ENCODE results near the gene KRT78.

KRT78 gene

DNA sequence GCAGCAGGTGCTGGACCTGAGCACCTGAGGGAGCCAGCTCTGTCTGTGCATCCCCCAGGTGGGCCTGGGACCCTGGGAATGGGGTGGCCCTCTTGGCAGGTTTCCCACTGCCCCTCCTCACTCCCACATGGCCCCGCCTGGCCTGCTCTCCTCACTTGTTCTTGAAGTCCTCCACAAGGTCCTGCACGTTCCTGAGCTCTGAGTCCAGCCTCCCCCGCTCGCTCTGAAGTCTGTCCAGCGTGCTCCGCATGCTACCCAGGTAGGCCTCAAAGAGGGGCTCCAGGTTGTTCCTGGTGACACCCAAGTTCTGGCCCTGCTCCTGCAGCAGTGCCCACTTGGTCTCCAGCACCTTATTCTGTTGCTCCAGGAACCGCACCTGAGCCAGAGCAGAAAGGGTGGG is 17.5 kb downstream of the KRT78 start:
- H3K4me3 ChIP-seq (ENCODE audit: low read depth, low read length): no peak overlapping the region
- H3K79me2 ChIP-seq (ENCODE audit: control insufficient read depth, insufficient read depth, low read length, unreplicated experiment): no peaks in the 10 kb centered on the region
- H3K36me3 ChIP-seq (ENCODE audit: insufficient read depth, low read length): no peaks in the 10 kb centered on the region
- H2AFZ ChIP-seq (ENCODE audit: low read length, unreplicated experiment): no peak overlapping the region
- no peak overlapping the region for H3K27ac ChIP-seq (ENCODE audit: low read depth, low read length)
- peaks cover 9% of the 10 kb centered on the region for H3K4me1 ChIP-seq (ENCODE audit: control insufficient read depth, insufficient read depth, low read length, unreplicated experiment)
- no peaks in the 10 kb centered on the region for H3K27me3 ChIP-seq (ENCODE audit: insufficient read depth, low read length)

DNA sequence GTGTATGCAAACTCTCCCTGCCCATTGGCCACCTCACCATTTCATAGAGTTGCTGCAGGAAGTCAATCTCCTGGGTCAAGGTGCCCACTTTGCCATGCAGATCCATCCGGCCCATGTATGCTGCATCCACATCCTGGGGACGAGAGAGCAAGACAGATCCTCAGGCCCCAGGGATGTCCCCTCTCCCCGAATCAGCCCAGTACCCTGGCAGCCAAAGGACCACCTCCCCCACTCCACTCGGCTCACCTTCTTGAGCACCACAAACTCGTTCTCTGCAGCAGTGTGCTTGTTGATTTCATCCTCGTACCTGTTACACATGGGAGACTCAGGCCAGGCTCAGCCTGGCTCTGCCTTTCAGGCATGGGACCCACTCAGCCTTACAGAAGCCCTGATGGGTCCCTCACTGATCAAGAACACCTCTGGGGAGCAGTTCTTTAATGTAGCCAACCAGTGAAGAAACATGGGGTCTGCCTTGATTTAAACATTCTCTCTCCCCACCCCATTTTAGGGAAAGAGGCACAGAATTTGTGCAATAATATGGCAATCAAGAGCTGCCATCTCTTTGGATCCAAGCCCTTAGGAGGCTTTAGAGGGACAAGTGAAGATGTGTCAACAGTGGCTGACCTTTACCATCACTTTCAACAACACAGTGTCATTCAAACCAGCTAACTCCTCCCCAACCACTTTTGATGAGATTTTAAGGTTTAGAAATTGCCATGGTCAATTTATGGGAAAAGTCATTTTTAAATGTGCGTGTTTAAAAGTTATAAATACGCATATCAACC is 18.6 kb downstream of the KRT78 start:
- H3K4me3 ChIP-seq (ENCODE audit: low read depth, low read length): no peak overlapping the region
- H3K79me2 ChIP-seq (ENCODE audit: control insufficient read depth, insufficient read depth, low read length, unreplicated experiment): no peaks in the 10 kb centered on the region
- H3K27ac ChIP-seq (ENCODE audit: low read depth, low read length): no peak overlapping the region
- no peak overlapping the region for H2AFZ ChIP-seq (ENCODE audit: low read length, unreplicated experiment)
- no peaks in the 10 kb centered on the region for H3K27me3 ChIP-seq (ENCODE audit: insufficient read depth, low read length)
- no peaks in the 10 kb centered on the region for H3K36me3 ChIP-seq (ENCODE audit: insufficient read depth, low read length)
- no peaks in the 10 kb centered on the region for H3K4me1 ChIP-seq (ENCODE audit: control insufficient read depth, insufficient read depth, low read length, unreplicated experiment)

DNA sequence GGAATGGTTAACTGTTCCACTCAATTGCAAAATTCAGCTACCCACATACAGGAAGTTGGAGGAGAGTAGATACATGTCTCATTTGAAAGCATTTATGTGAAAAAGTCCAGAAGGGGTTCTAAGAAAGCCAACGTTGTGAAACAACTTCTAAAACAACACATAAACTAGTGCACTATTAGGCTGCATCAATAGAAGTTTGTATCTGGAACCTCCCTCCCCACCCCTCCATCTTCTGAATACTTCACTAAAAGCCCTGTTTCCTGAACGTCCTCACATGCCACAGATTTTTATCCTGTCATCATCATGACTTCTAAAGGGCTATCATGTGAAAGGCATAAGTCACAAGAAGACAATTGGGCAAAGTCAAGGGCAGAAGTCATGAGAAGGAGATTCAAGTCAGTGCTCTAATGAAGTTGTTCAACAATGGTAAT is 20.2 kb downstream of the KRT78 start:
- no peak overlapping the region for H2AFZ ChIP-seq (ENCODE audit: low read length, unreplicated experiment)
- H3K4me1 ChIP-seq (ENCODE audit: control insufficient read depth, insufficient read depth, low read length, unreplicated experiment): no peaks in the 10 kb centered on the region
- H3K79me2 ChIP-seq (ENCODE audit: control insufficient read depth, insufficient read depth, low read length, unreplicated experiment): no peaks in the 10 kb centered on the region
- H3K27me3 ChIP-seq (ENCODE audit: insufficient read depth, low read length): no peaks in the 10 kb centered on the region
- no peak overlapping the region for H3K4me3 ChIP-seq (ENCODE audit: low read depth, low read length)
- H3K27ac ChIP-seq (ENCODE audit: low read depth, low read length): no peak overlapping the region
- H3K36me3 ChIP-seq (ENCODE audit: insufficient read depth, low read length): no peaks in the 10 kb centered on the region

DNA sequence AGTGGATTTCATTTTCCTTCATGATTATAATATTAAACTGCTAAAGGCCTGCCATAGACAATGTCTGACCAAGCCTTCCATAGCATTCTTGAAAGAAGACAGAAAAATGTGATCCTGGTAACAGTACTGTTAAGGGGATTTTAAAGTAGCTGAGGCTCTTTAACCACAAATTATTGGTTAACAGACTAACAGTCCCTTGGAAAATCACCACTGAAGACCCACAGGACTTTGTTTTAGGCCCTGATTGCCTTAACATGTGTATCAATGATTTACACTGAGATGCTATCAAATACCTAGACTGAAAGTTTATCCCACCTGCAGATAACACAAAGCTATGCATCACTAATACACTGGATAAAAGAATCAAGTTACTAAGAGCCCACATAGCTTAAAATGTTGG is 20.6 kb downstream of the KRT78 start:
- no peaks in the 10 kb centered on the region for H3K27me3 ChIP-seq (ENCODE audit: insufficient read depth, low read length)
- no peak overlapping the region for H3K27ac ChIP-seq (ENCODE audit: low read depth, low read length)

DNA sequence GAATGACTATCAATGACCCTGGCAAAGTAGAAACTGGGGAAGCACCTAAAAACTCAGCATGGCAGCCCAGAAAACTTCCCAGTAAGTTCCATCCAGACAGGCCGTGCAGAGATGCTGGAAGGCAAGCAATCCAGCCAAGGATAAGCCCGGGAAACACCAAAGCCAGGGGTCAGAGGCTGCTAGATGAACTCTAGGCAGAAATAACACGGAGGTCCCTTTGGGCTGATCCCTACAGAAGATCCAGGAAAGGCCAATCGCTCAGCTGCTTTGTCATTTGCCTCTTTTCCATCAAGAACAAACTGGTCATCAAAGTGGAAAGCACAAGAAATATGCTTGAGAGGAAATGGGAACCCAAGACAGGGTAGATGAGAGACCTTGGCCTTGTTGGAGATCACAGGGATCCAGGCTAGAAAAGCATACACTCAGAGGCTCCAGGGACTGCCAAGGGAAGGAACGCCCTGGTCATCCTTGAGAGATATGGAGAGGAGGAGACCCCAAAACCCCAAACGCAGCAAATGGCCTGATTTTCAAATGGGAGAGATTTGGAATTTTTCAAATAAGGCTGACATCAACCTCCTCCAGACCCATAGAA is 21.2 kb downstream of the KRT78 start:
- no peaks in the 10 kb centered on the region for H3K4me1 ChIP-seq (ENCODE audit: control insufficient read depth, insufficient read depth, low read length, unreplicated experiment)
- H3K4me3 ChIP-seq (ENCODE audit: low read depth, low read length): no peak overlapping the region
- H3K36me3 ChIP-seq (ENCODE audit: insufficient read depth, low read length): no peaks in the 10 kb centered on the region
- H3K27ac ChIP-seq (ENCODE audit: low read depth, low read length): no peak overlapping the region
- H2AFZ ChIP-seq (ENCODE audit: low read length, unreplicated experiment): no peak overlapping the region
- H3K27me3 ChIP-seq (ENCODE audit: insufficient read depth, low read length): no peaks in the 10 kb centered on the region
- no peaks in the 10 kb centered on the region for H3K79me2 ChIP-seq (ENCODE audit: control insufficient read depth, insufficient read depth, low read length, unreplicated experiment)

More for the DNA sequence above, 20.6 kb downstream of the KRT78 start:
- Histone ChIP-seq H3K4me3 (ENCODE audit: low read depth, low read length) (no peak overlapping the region), H3K36me3 (ENCODE audit: insufficient read depth, low read length) (no peaks in the 10 kb centered on the region), H3K79me2 (ENCODE audit: control insufficient read depth, insufficient read depth, low read length, unreplicated experiment) (no peaks in the 10 kb centered on the region), H2AFZ (ENCODE audit: low read length, unreplicated experiment) (no peak overlapping the region), H3K4me1 (ENCODE audit: control insufficient read depth, insufficient read depth, low read length, unreplicated experiment) (no peaks in the 10 kb centered on the region)

DNA sequence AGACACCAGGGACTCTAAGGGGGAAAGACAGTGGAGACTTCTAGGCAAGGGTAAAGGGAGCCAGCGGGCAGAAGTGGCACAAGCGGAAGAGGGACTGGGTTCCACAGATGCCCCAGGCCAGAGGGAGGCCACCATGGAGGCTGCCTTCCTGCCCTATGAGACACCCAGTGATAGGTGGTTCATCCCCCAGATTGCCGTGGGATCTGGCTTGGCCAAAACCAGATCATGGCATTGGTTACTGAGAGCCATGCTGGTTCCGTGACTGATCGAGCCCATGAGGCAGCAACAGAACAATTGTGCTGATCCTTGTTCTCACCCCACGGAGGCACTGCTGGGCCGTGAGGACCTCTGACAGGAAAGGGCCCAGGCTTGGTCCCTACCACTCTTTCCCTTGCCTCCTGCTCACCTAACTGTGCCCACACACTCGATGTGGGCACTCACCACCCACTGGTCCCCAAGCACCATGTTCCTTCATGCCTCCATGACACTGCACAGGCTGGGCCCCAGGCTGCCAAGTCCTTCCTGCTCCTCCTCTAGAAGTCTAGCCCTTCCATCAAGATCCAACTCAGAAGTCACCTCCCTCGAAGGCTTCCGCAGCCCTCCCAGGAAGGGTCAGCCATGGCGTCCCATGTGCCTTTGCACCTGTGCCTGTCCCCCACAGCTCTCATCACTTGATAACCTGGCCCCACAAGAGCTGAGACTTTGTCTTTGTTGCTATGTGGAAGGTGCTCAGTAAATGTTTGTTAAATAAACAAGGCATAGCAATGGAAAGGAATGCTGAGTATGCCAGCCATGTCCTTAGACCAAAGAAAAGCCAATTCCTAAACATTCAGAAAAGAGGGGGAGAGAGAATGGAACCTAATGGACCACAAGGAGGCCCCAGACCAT is 21.9 kb downstream of the KRT78 start:
- Histone ChIP-seq H3K36me3 (ENCODE audit: insufficient read depth, low read length) (no peaks in the 10 kb centered on the region), H3K27me3 (ENCODE audit: insufficient read depth, low read length) (no peaks in the 10 kb centered on the region), H2AFZ (ENCODE audit: low read length, unreplicated experiment) (no peak overlapping the region), H3K4me3 (ENCODE audit: low read depth, low read length) (no peak overlapping the region), H3K27ac (ENCODE audit: low read depth, low read length) (no peak overlapping the region), H3K4me1 (ENCODE audit: control insufficient read depth, insufficient read depth, low read length, unreplicated experiment) (peaks cover 7% of the 10 kb centered on the region), H3K79me2 (ENCODE audit: control insufficient read depth, insufficient read depth, low read length, unreplicated experiment) (no peaks in the 10 kb centered on the region)

DNA sequence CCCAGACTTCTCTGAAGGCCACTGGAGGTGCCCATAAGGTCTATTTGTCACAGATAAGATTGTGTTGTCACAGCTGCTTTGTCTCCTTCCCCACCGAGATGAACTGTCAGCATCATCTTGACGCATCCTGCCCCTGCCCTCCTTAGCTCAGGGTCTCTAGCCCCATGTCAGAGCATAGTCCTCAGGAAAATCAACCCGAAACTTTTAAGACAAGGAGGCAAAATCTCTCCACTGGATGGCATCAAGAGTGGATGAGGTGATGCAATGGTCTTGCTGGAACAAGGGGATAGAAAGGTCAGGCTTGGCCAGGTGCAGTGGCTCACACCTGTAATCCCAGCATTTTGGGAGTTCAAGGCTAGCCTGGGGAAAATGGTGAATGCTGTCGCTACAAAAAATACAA is 22.8 kb downstream of the KRT78 start:
- Histone ChIP-seq H3K4me1 (ENCODE audit: control insufficient read depth, insufficient read depth, low read length, unreplicated experiment) (peaks cover 7% of the 10 kb centered on the region), H3K4me3 (ENCODE audit: low read depth, low read length) (no peak overlapping the region), H3K36me3 (ENCODE audit: insufficient read depth, low read length) (no peaks in the 10 kb centered on the region), H3K79me2 (ENCODE audit: control insufficient read depth, insufficient read depth, low read length, unreplicated experiment) (no peaks in the 10 kb centered on the region), H3K27me3 (ENCODE audit: insufficient read depth, low read length) (no peaks in the 10 kb centered on the region), H2AFZ (ENCODE audit: low read length, unreplicated experiment) (no peak overlapping the region), H3K27ac (ENCODE audit: low read depth, low read length) (no peak overlapping the region)

DNA sequence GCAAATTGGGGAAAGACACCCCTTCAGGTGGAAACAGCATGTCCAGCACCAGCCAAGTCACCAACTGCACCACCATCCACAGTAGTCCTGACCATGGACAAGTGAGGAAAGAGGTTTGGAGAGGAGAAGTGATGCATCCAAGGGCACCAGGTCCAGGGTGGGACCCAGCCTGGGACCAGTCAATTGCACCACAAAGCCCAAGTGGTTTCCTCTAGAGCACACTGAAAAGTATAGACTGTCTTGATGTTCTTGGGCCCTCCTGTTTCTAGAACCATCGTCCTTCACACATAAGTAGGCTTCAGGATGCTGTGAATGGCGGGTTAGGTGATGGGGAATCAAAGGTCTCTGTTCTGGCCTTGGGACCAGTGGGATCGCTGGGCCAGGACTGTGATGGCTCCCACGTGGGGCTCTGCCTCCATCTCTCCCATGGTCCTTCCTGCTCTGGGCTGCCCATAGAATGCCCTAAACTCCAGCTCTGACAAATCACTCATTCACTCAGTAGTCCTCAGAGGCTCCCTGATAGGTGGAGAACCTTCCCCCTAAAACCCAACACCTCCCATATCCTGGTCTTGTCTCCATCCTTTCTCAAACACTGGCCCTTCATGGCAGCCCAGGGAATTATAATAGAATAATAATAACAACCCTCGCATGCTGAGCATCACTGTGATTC is 23.9 kb downstream of the KRT78 start:
- Histone ChIP-seq H3K4me3 (ENCODE audit: low read depth, low read length) (no peak overlapping the region), H3K79me2 (ENCODE audit: control insufficient read depth, insufficient read depth, low read length, unreplicated experiment) (no peaks in the 10 kb centered on the region), H3K27ac (ENCODE audit: low read depth, low read length) (no peak overlapping the region), H3K4me1 (ENCODE audit: control insufficient read depth, insufficient read depth, low read length, unreplicated experiment) (peaks cover 7% of the 10 kb centered on the region), H2AFZ (ENCODE audit: low read length, unreplicated experiment) (no peak overlapping the region), H3K36me3 (ENCODE audit: insufficient read depth, low read length) (no peaks in the 10 kb centered on the region), H3K27me3 (ENCODE audit: insufficient read depth, low read length) (no peaks in the 10 kb centered on the region)

DNA sequence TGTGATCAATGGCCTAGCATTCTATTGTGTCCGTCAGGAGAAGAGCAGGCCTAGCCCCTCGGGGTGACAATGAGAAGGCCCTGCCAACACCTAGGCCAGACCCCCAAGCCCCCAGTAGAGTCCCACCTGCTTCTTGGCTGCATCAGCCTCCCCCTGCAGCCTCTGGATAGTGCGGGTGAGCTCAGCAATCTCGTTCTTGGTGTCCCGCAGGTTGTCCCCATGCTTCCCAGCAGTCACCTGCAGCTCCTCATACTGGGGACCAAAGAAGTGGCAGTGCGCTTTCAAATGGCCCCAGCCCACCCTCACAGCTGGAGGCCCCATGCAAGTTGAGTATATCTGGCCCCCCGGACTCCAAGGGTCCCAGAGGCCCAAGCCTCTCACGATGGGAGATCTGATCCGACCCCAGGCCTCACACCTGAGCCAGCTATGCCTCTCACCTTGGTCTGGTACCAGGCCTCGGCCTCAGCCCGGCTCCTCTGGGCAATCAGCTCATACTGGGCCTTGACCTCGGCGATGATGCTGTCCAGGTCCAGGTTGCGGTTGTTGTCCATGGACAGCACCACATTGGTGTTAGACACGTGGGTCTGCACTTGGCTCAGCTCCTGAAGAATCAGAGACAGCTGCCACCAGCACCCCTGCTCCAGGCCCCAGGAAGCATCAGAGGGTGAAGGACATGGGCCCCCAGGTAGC is 24.9 kb downstream of the KRT78 start:
- Histone ChIP-seq H3K79me2 (ENCODE audit: control insufficient read depth, insufficient read depth, low read length, unreplicated experiment) (no peaks in the 10 kb centered on the region), H2AFZ (ENCODE audit: low read length, unreplicated experiment) (no peak overlapping the region), H3K27me3 (ENCODE audit: insufficient read depth, low read length) (peaks cover 9% of the 10 kb centered on the region), H3K4me1 (ENCODE audit: control insufficient read depth, insufficient read depth, low read length, unreplicated experiment) (peaks cover 7% of the 10 kb centered on the region), H3K27ac (ENCODE audit: low read depth, low read length) (no peak overlapping the region), H3K36me3 (ENCODE audit: insufficient read depth, low read length) (no peaks in the 10 kb centered on the region), H3K4me3 (ENCODE audit: low read depth, low read length) (no peak overlapping the region)

Measured in ACC112 (cell line).